GM06990 (cell line): ENCODE data around the gene DEK.

ENCODE experiments used
- DNase-seq: peaks from one replicate; pipeline ENCODE4 v3.0.0-alpha.2; 2011; ENCODE audit not compliant: insufficient read length; ENCODE audit errors: extremely low read depth
- H3K27me3 ChIP-seq: replicated peaks from 2 replicates; pipeline ENCODE4 v1.6.0; 2011; ENCODE audit warnings: low read length; ENCODE audit not compliant: control insufficient read depth, insufficient read depth
- H3K36me3 ChIP-seq: 2 replicates; pipeline ENCODE4 v1.5.1; 2011; ENCODE audit warnings: low read length; ENCODE audit not compliant: control insufficient read depth, insufficient read depth
- H3K4me3 ChIP-seq: replicated peaks from 2 replicates; pipeline ENCODE4 v1.5.1; 2011; ENCODE audit warnings: low read depth, mild to moderate bottlenecking, control low read depth, low read length
- CTCF ChIP-seq: IDR thresholded peaks from 2 replicates; pipeline ENCODE4 v1.5.1; 2011; ENCODE audit warnings: low read length, control low read depth, mild to moderate bottlenecking, inconsistent platforms; ENCODE audit not compliant: insufficient read depth, poor library complexity, severe bottlenecking

Gene DEK

GRCh38 chr6:18214003-18214402 is 50.3 kb downstream of the DEK start:
- no peak for TF ChIP-seq CTCF
- H3K36me3 ChIP-seq: no peaks in the 10 kb centered on the region; the same call in 1 of the 2 replicates
- H3K27me3 ChIP-seq: no peaks in the 10 kb centered on the region
- no peak overlapping the region for H3K4me3 ChIP-seq
- DNase-seq: peak; percentile 29

- TF ChIP-seq CTCF: no peak
- no peak for DNase-seq
- Histone ChIP-seq H3K4me3 (no peak overlapping the region), H3K27me3 (no peaks in the 10 kb centered on the region), H3K36me3 (no peaks in the 10 kb centered on the region; the same call in 1 of the 2 replicates)
These were observed 50.9 kb downstream of the DEK start for GRCh38 chr6:18213439-18213838.

GRCh38 chr6:18212231-18212630 is 52.1 kb downstream of the DEK start:
- no peaks in the 10 kb centered on the region for H3K27me3 ChIP-seq
- no peaks in the 10 kb centered on the region; the same call in 1 of the 2 replicates for H3K36me3 ChIP-seq
- no peak overlapping the region for H3K4me3 ChIP-seq
- no peak for TF ChIP-seq CTCF
- DNase-seq: no peak

- peak; percentile 75 for DNase-seq
- TF ChIP-seq CTCF: no peak
- Histone ChIP-seq H3K4me3 (no peak overlapping the region), H3K27me3 (no peaks in the 10 kb centered on the region), H3K36me3 (no peaks in the 10 kb centered on the region; the same call in 1 of the 2 replicates)
These were observed 53.0 kb downstream of the DEK start for GRCh38 chr6:18211338-18211737.

GRCh38 chr6:18210707-18211106 is 53.6 kb downstream of the DEK start:
- Histone ChIP-seq H3K36me3 (no peaks in the 10 kb centered on the region; the same call in 1 of the 2 replicates), H3K27me3 (no peaks in the 10 kb centered on the region), H3K4me3 (no peak overlapping the region)
- no peak for DNase-seq
- no peak for TF ChIP-seq CTCF
